SKM-1 treated with dmso at 0.1 percent for 144 hours (cell line): ENCODE results near the gene TBRG4.
A peak's percentile ranks its signal among the peaks of the same experiment; 100 is the strongest.
"Not testable (repeated sequence)": the region's sequence is repeated elsewhere in the genome, so short reads cannot be mapped to it uniquely, and the experiment has no call there.

ENCODE experiments used
- DNase-seq: peaks from one replicate; lab custom pipeline; 2025; ENCODE audit not compliant: unreplicated experiment; lab: John Stamatoyannopoulos, UW

Gene TBRG4

GRCh38 chr7:45111298-45112223 is at the start of gene TBRG4:
Gene TBRG4, minus strand, starts transcription at chr7:45111697. Its CDS starts 2,460 bp downstream, at chr7:45109237.
- DNase-seq = peak; percentile 92

GRCh38 chr7:45161138-45161537 is 49.6 kb upstream of the TBRG4 start:
- DNase-seq = no peak

- peak; percentile 25 for DNase-seq
Observed at GRCh38 chr7:45160417-45160881, 49.0 kb upstream of the TBRG4 start.

- no peak for DNase-seq
Observed at GRCh38 chr7:45159296-45159695, 47.8 kb upstream of the TBRG4 start.

- DNase-seq = no peak
Observed at GRCh38 chr7:45158471-45158870, 47.0 kb upstream of the TBRG4 start.

GRCh38 chr7:45157653-45158401 is 46.3 kb upstream of the TBRG4 start, which contains the start of gene RAMP3:
Gene RAMP3, plus strand, starts transcription at chr7:45157791. Its CDS starts 38 bp downstream, at chr7:45157829.
- no peak for DNase-seq

- no peak for DNase-seq
Observed at GRCh38 chr7:45157286-45157652, 45.8 kb upstream of the TBRG4 start.

GRCh38 chr7:45156516-45157272 is 45.2 kb upstream of the TBRG4 start:
- DNase-seq = no peak

- no peak for DNase-seq
Observed at GRCh38 chr7:45155941-45156340, 44.4 kb upstream of the TBRG4 start.

- no peak for DNase-seq
Observed at GRCh38 chr7:45155357-45155900, 43.9 kb upstream of the TBRG4 start.

- not testable (repeated sequence) for DNase-seq
Observed at GRCh38 chr7:45153861-45154260, 42.4 kb upstream of the TBRG4 start.

- no peak for DNase-seq
Observed at GRCh38 chr7:45153233-45153632, 41.7 kb upstream of the TBRG4 start.

- DNase-seq = no peak
Observed at GRCh38 chr7:45151967-45152366, 40.5 kb upstream of the TBRG4 start.

- DNase-seq = no peak
Observed at GRCh38 chr7:45151131-45151684, 39.7 kb upstream of the TBRG4 start.

GRCh38 chr7:45150199-45150598 is 38.7 kb upstream of the TBRG4 start:
- no peak for DNase-seq

- no peak for DNase-seq
Observed at GRCh38 chr7:45149606-45150005, 38.1 kb upstream of the TBRG4 start.

- no peak for DNase-seq
Observed at GRCh38 chr7:45148653-45148973, 37.1 kb upstream of the TBRG4 start.

- no peak for DNase-seq
Observed at GRCh38 chr7:45147858-45148652, 36.6 kb upstream of the TBRG4 start.

GRCh38 chr7:45146531-45147379 is 35.3 kb upstream of the TBRG4 start:
- DNase-seq = no peak
